HL-60 (cell line): Measurements from ENCODE around the gene NBPF20.
A peak's percentile ranks its signal among the peaks of the same experiment; 100 is the strongest.
"Not testable (repeated sequence)": the region's sequence is repeated elsewhere in the genome, so short reads cannot be mapped to it uniquely, and the experiment has no call there.

ENCODE experiments used
- DNase-seq, 2 experiments: peaks; one replicate each; pipeline ENCODE4 v3.0.0-alpha.2; 2010 to 2020; ENCODE audit warnings: low read depth in 1 of 2, low spot score in 1 of 2
- H3K27ac ChIP-seq: fragments of 250-450 bp; sonication (Bioruptor Pico); replicated peaks from 2 replicates; pipeline ENCODE4 v1.5.1; 2020; ENCODE audit warnings: mild to moderate bottlenecking, moderate library complexity
- H3K27me3 ChIP-seq: fragments of 250-450 bp; sonication (Bioruptor Pico); 2 replicates; pipeline ENCODE4 v1.5.1; 2021; ENCODE audit warnings: mild to moderate bottlenecking, moderate library complexity; ENCODE audit not compliant: insufficient read depth, poor library complexity, severe bottlenecking
- H3K4me3 ChIP-seq: replicated peaks from 2 replicates; pipeline ENCODE4 v1.5.1; 2011; ENCODE audit warnings: mild to moderate bottlenecking, control low read depth, low read length; ENCODE audit not compliant: insufficient read depth
- GABPA ChIP-seq: IDR thresholded peaks from 2 replicates; pipeline ENCODE4 v1.6.1; 2012; ENCODE audit warnings: low read depth
- POLR2AphosphoS5 ChIP-seq: IDR thresholded peaks from 2 replicates; pipeline ENCODE4 v1.6.1; 2012; ENCODE audit warnings: low read depth
- SPI1 ChIP-seq: IDR thresholded peaks from 2 replicates; pipeline ENCODE4 v1.6.1; 2012; ENCODE audit warnings: low read depth, mild to moderate bottlenecking, borderline replicate concordance
- long read RNA-seq: library from polyadenylated mRNA; unstranded; transcript quantifications from one replicate; pipeline ENCODE4 v2.0.0, GENCODE V29; 2020

NBPF20 gene, protein sequence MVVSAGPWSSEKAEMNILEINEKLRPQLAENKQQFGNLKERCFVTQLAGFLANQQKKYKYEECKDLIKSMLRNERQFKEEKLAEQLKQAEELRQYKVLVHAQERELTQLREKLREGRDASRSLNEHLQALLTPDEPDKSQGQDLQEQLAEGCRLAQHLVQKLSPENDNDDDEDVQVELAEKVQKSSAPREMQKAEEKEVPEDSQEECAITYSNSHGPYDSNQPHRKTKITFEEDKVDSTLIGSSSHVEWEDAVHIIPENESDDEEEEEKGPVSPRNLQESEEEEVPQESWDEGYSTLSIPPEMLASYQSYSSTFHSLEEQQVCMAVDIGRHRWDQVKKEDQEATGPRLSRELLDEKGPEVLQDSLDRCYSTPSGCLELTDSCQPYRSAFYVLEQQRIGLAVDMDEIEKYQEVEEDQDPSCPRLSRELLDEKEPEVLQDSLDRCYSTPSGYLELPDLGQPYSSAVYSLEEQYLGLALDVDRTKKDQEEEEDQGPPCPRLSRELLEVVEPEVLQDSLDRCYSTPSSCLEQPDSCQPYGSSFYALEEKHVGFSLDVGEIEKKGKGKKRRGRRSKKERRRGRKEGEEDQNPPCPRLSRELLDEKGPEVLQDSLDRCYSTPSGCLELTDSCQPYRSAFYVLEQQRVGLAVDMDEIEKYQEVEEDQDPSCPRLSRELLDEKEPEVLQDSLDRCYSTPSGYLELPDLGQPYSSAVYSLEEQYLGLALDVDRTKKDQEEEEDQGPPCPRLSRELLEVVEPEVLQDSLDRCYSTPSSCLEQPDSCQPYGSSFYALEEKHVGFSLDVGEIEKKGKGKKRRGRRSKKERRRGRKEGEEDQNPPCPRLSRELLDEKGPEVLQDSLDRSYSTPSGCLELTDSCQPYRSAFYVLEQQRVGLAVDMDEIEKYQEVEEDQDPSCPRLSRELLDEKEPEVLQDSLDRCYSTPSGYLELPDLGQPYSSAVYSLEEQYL (N-terminal part only)
- long read RNA-seq, partial matches to known transcripts, result 5 of 8 reads
- long read RNA-seq, other reads (novel, unspliced or antisense), result 3 of 8 reads

DNA sequence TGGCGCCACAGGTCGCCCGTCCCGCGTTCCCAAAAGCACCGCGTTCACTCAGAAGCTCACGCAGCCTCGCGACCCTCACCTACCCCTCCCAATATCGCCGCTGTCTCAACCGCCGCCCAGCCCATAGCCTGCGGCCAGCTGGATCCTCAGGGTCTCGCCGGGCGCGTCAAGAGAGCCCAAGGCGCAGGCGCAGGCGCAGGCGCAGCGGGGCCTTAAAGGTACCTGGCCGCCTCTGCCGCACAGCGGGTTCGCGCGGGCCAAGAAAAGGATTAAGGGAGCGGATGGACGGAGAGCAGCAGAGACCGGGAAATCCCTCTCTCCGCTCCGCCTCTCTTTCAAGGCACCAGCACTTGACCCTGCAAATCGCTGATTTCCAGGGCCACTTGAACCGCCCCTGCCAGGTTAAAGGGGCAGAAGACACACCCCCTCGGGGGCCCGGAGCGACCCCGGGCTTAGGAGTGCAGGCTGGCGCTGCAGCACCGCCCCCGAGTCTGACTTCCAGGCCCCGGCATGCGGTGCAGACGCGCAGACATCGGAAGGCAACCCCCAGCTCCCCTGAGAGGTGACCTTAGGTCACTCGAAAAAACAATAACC lies at the start of gene NBPF20:
TSS of gene NBPF20 (minus strand) at position 168 of the 594 bp plus-strand sequence. CDS start 20,331 bp downstream, outside the sequence.
- peaks cover 13% of the 10 kb centered on the region for H3K27me3 ChIP-seq

DNA sequence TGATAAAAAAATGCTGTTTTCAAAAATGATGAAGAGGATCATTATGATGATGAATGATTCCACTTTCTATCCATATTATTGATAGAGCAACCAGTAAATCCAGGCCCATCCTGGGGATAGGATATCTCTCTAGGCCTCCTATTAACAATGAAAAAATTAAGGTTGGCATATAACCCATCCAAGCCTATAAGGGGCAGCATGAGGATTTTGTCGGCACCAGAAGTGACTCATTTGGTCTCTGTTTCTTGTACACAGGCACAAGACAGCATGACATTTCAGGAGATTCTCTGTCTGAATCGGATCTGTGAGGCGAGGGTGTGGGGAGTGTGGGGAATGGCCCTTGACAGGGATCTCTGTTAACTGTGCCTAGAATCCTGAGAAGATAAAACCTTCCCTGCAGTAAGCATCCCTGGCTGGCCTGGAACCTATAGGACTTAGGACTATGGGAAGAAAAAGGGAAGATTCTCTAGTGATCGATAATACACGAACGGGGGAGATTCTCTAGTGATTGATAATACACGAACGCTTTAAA lies 49.5 kb upstream of the NBPF20 start:
- not testable (repeated sequence) for DNase-seq, H3K27me3 ChIP-seq, H3K4me3 ChIP-seq, H3K27ac ChIP-seq

More for the DNA sequence above, at the start of gene NBPF20:
- peak within 1 kb of the TSS; percentile 58 for H3K4me3 ChIP-seq
- DNase-seq, result peak; percentile 24 to 68
- H3K27ac ChIP-seq, result peak within 1 kb of the TSS; percentile 40; the same call in 1 of the 2 replicates
- TF ChIP-seq GABPA (no peak), SPI1 (no peak)

DNA sequence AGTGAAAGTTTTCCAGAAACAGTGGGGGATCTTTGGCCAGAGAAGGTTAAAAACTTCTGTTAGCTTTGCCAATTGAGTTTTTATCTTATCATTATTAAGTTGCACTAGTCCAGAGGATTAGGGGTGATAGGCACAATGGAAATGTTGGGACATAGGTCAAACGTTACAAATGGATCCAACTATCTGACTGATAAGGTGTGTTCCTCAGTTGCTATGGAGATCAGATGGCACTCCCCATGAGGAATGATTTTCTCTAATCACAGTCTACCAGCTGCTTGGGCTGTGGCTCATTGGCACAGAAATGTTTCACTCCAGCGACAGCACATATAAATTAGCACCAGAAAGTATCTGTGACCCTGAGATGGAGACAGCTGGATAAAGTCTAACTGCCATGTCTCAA lies 47.3 kb upstream of the NBPF20 start:
- DNase-seq, H3K27me3 ChIP-seq, H3K27ac ChIP-seq, H3K4me3 ChIP-seq: not testable (repeated sequence)

DNA sequence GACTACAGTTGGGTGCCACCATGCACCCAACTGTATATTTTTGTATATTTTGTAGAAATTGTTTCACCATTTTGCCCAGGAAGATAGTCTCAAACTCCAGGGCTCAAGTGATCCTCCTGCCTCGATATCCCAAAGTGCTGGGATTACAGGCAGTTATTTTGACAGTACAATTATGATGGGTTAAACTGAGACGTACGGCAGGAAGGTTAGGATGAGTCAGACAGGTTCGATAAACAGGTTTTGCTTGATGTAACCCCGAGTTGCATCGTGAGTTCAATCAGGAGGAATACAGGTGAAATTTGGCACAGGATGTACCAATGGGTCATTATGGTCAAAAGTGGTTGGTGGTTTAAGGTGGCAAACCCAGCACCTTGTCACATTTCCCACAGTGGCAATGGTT lies 46.0 kb upstream of the NBPF20 start:
- H3K27ac ChIP-seq, result not testable (repeated sequence)

DNA sequence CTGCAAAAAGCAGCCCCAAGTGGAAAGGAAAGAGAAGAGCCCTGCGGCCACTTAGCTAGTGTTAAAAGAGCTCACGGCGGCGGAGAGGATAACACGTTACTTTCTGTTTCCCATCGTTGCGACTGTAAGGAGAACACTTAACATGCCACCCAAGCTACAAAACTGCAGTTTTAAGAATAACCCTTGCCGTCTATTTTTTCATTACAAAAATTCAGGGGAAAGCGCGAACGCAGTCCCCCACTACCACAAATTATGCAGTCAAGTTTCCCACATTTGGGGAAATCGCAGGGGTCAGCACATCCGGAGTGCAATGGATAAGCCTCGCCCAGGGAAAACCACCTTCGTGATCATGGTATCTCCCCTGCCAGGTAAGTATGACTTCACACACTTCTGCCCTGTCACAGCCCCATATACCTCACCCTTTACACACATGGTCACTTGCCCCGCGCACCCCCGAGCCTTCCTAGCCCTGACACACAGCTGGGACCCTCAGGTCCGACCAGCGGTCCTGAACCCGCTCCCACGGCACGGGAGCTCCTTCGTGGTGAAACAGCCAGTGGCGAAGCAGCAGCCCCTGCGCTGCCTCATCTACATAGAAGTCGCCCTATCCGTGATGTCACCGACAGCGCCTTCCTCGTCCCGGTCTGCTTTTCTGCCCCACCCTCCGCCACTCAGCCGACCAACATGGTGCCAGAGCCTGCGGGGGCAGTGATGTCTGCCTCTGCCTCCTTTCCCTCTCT lies 40.2 kb upstream of the NBPF20 start:
- TF ChIP-seq POLR2AphosphoS5, result peak; percentile 97
- peak; percentile 81 to 91 for DNase-seq
- H3K27ac ChIP-seq, result 0 out of 2 replicates have a peak overlapping the region, but pooled peaks have one; percentile 5
- H3K27me3 ChIP-seq, result not testable (repeated sequence)
- peak overlapping the region; percentile 32 for H3K4me3 ChIP-seq

More for the DNA sequence above, 46.0 kb upstream of the NBPF20 start:
- H3K4me3 ChIP-seq, H3K27me3 ChIP-seq, DNase-seq: not testable (repeated sequence)

DNA sequence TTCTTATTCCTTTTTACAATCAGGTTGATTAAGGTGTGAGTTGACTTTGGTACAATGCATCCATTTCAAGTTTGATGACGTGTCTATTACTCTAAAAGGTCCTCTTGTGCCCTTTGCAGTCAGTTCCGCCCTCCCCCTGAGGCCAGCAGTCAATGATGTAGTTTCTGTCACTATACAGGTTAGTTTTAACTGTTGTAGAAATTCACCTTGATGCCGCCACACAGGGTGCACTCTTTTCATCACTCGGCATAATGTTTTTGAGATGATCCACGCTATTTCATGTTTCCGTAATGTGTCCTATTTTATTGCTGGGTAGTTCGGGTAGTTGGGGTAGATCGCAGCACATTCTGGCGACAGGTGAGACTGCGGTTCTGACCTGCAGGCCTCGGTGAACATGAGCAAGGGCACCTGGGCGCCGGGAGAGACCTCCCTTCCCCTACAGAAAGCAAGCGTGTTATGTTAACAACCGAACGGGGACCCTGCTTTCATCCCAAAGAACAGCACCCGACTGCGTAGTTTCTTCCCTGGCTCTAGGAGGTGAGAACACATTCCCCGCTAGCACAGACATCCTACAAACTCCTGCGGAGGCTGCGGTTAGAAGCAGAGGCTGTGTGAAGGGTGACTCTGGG lies 39.4 kb upstream of the NBPF20 start:
- not testable (repeated sequence) for H3K27me3 ChIP-seq, H3K27ac ChIP-seq, DNase-seq
- peak overlapping the region; percentile 32 for H3K4me3 ChIP-seq

DNA sequence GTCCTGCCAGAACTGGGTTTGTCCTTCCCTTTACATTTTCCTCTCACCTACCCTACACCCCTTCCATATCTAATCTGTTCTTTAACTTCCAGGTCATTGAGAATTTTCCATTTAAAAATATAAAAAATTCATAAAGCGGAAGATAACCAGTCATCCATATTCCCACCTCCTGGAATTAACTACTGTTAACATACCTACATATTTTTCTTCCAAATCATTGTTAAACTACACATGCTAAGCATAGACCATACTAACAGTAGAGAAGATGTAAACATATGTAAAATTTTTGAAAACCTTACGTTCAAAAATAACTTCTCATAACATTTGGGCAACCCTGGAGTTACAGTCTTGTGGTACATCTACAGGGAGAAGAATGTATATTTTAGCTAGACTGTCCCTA lies 38.6 kb upstream of the NBPF20 start:
- not testable (repeated sequence) for DNase-seq, H3K27me3 ChIP-seq, H3K4me3 ChIP-seq, H3K27ac ChIP-seq

DNA sequence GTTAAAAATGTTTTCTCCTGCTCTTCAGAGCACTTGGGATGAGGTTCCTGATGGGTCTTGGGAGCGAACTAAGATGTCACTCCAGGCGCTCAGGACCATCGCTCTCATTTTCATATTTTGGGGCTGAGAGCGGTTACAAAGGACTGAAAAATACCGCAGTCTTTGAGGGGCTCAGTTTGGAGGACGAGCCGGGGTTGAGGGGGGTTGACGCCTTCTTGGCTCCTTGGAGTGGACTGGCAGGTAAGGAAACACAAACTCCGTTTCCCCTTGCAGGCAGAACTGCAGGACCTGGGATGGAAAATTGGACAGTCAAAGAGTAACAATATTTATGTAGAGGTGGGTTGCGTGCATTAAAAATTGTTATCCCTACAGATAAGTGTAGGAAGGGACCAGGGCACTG lies 35.3 kb upstream of the NBPF20 start:
- not testable (repeated sequence) for H3K4me3 ChIP-seq, DNase-seq, H3K27me3 ChIP-seq, H3K27ac ChIP-seq

DNA sequence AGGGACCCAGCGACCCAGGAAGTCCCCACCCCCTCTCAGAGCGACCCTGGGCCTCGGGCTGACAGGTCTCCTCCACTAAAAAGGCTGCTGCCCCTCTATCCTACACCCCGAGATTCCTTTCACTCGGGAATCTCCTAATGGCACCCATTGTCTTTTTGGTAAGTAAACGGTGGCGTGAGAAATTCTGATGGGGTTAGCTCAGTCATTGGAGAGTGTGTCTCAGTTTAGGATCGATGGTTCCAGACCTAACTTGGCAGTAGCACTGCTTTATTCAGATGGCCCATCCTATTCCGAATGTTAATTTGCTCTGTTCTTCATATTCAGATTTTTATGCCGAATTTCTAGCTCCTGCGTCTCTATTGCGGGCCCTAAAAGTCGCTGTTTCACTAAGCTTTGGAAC lies 34.6 kb upstream of the NBPF20 start:
- H3K27ac ChIP-seq, H3K27me3 ChIP-seq, H3K4me3 ChIP-seq, DNase-seq: not testable (repeated sequence)

DNA sequence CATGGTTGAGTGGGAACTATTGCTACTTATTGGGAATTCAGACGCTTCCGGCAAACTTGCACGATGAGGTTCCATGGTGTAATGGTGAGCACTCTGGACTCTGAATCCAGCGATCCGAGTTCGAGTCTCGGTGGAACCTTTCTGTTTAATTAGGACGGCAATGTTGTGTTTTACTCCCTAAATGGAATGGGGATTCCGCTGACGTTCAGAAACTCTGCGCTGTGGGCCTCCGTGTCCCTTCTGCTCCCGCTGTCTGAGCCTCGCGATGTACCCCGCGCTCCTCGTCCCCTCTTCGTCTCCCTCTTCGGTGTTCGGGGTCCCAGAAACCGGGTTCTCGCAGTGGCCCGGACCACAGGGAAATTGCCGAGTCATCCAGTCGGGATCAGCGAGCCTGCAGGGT lies 34.2 kb upstream of the NBPF20 start:
- H3K27me3 ChIP-seq, H3K27ac ChIP-seq, DNase-seq, H3K4me3 ChIP-seq: not testable (repeated sequence)

DNA sequence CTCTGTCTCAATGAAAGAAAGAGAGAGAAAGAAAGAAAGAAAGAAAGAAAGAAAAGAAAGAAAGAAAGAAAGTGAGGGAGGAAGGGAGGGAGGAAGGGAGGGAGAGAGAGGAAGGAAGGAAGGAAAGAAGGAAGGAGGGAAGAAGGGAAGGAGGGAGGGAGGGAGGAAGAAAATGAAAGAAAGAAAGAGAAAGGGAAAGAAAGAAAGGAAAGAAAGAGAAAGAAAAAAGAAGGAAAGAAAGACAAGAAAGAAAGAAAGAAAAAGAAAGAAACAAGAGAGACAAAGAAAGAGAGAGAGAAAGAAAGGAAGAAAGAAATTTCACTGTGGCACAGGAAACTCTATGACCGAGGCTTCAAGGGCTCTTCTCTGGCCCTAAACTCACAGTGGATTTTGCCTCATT lies 33.7 kb upstream of the NBPF20 start:
- H3K27me3 ChIP-seq, DNase-seq, H3K4me3 ChIP-seq, H3K27ac ChIP-seq: not testable (repeated sequence)

DNA sequence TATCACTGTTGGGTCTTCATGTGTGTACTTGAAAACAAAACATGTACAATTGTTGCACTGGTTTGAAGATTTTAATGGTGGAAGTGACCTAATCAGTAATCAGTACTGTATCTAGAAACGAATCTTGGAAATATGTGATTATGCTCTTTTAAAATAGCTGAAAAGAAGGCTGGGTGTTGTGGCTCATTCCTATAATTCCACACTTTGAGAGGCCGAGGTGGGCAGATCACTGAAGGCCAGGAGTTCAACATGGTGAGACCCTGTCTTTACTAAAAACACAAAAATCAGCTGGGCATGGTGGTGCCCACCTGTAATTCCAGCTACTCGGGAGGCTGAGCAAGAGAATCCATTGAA lies 29.4 kb upstream of the NBPF20 start:
- H3K27me3 ChIP-seq, H3K27ac ChIP-seq, DNase-seq, H3K4me3 ChIP-seq: not testable (repeated sequence)
